Measurements from ENCODE around the gene RAD51B. TPM values are rescaled to one million over a fixed set of nuclear protein-coding genes. Genes with fewer than 3 reads are reported as not detected.

RAD51B gene
- polyA plus RNA-seq, 1 donor (not counting 4 experiments of a cell fraction or from before 2014, with no cell fraction given): 13.3 TPM

DNA sequence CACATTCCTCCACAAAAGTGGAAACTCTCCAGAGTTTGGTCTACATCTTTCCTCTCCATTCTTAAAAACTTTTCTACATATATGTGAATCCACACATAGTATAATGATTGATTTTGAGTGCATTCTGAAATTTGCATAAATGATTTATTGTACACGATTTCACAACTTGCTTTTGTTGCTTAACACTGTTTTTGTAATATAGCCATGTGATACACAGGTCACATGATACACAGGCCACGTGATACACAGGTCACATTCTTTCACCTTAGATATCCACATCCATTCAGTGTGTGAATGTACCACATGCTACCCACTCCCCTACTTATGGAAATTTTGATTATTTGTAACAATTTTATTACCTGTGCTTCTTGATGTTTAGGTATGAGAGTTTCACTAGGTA lies 654.2 kb downstream of the RAD51B start:
- no peaks in the 10 kb centered on the region for H3K79me2 ChIP-seq (ENCODE audit: control insufficient read depth, insufficient read depth, low read length)
- FAIRE-seq (no peak), DNase-seq (ENCODE audit: low read depth, low spot score) (no peak)
- no peaks in the 10 kb centered on the region for H4K20me1 ChIP-seq (ENCODE audit: control insufficient read depth, extremely low read depth, insufficient read depth, low read length)
- no peaks in the 10 kb centered on the region for H3K9me3 ChIP-seq (ENCODE audit: control insufficient read depth, low read depth, low read length)
- no peaks in the 10 kb centered on the region for H3K36me3 ChIP-seq (ENCODE audit: control insufficient read depth in 2 of 2, extremely low read depth in 1 of 2, insufficient read depth in 2 of 2, low read length in 2 of 2)
- H3K4me1 ChIP-seq (ENCODE audit: control insufficient read depth, extremely low read depth, insufficient read depth, low read length): peaks cover 37% of the 10 kb centered on the region
- no peak overlapping the region for H3K4me3 ChIP-seq (ENCODE audit: control insufficient read depth in 2 of 3, extremely low read depth in 1 of 3, insufficient read depth in 2 of 3, low read depth in 1 of 3, low read length in 3 of 3)
- no peak overlapping the region for H3K27ac ChIP-seq (ENCODE audit: control insufficient read depth, insufficient read depth, low read length)
- H3K9me1 ChIP-seq (ENCODE audit: control insufficient read depth, extremely low read depth, insufficient read depth, low read length): no peaks in the 10 kb centered on the region
- dilution Hi-C loops (cut with MboI; ENCODE audit: extremely low pct_ligation_motif_present, low sequenced_read_pairs): no loop called here
- TF ChIP-seq, protein P1, sequence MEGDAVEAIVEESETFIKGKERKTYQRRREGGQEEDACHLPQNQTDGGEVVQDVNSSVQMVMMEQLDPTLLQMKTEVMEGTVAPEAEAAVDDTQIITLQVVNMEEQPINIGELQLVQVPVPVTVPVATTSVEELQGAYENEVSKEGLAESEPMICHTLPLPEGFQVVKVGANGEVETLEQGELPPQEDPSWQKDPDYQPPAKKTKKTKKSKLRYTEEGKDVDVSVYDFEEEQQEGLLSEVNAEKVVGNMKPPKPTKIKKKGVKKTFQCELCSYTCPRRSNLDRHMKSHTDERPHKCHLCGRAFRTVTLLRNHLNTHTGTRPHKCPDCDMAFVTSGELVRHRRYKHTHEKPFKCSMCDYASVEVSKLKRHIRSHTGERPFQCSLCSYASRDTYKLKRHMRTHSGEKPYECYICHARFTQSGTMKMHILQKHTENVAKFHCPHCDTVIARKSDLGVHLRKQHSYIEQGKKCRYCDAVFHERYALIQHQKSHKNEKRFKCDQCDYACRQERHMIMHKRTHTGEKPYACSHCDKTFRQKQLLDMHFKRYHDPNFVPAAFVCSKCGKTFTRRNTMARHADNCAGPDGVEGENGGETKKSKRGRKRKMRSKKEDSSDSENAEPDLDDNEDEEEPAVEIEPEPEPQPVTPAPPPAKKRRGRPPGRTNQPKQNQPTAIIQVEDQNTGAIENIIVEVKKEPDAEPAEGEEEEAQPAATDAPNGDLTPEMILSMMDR (optimal IDR thresholded peaks at IDR 0.05 in 1 of 3, IDR thresholded peaks at IDR 0.05 in 1 of 3, conservative IDR thresholded peaks at IDR 0.05 in 1 of 3; ENCODE audit: extremely low read depth in 1 of 3, insufficient read depth in 2 of 3, low read length in 3 of 3): no peak
- no peak for TF ChIP-seq EZH2 (IDR thresholded peaks at IDR 0.05; ENCODE audit: low read length)
- H3K4me2 ChIP-seq (ENCODE audit: control insufficient read depth, extremely low read depth, insufficient read depth, low read depth, low read length): no peak overlapping the region
- H2AFZ ChIP-seq (ENCODE audit: control insufficient read depth, low read length): no peak overlapping the region
- H3K9ac ChIP-seq (ENCODE audit: control insufficient read depth, extremely low read depth, insufficient read depth, low read length): no peak overlapping the region
- H3K27me3 ChIP-seq (ENCODE audit: control insufficient read depth, extremely low read depth, insufficient read depth, low read length): no peaks in the 10 kb centered on the region

DNA sequence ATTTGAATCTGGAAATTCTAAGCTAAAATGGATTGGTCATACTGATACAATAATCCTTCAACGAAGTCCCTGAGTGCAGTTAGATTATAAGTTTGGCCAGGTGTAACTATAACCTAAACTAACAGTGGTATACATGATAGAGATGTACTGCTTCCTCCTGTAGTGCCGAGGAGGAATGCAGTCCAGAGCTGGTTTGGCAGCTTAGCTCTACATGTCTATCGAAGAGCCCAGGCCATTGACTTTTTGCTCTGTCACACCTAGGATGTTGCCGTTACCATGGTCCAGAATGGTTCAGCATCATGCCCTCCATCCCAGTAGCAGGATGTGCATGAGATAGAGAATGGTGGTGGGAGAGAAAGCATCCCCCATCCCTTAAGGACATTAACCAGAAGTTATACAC lies 655.2 kb downstream of the RAD51B start:
- H4K20me1 ChIP-seq (ENCODE audit: control insufficient read depth, extremely low read depth, insufficient read depth, low read length): no peaks in the 10 kb centered on the region
- dilution Hi-C loops (cut with MboI; ENCODE audit: extremely low pct_ligation_motif_present, low sequenced_read_pairs): no loop called here
- H3K27ac ChIP-seq (ENCODE audit: control insufficient read depth, insufficient read depth, low read length): no peak overlapping the region
- H3K4me3 ChIP-seq (ENCODE audit: control insufficient read depth in 2 of 3, extremely low read depth in 1 of 3, insufficient read depth in 2 of 3, low read depth in 1 of 3, low read length in 3 of 3): no peak overlapping the region
- no peak overlapping the region for H2AFZ ChIP-seq (ENCODE audit: control insufficient read depth, low read length)
- no peaks in the 10 kb centered on the region for H3K9me1 ChIP-seq (ENCODE audit: control insufficient read depth, extremely low read depth, insufficient read depth, low read length)
- H3K4me1 ChIP-seq (ENCODE audit: control insufficient read depth, extremely low read depth, insufficient read depth, low read length): peaks cover 34% of the 10 kb centered on the region
- H3K9me3 ChIP-seq (ENCODE audit: control insufficient read depth, low read depth, low read length): no peaks in the 10 kb centered on the region
- H3K4me2 ChIP-seq (ENCODE audit: control insufficient read depth, extremely low read depth, insufficient read depth, low read depth, low read length): no peak overlapping the region
- H3K36me3 ChIP-seq (ENCODE audit: control insufficient read depth in 2 of 2, extremely low read depth in 1 of 2, insufficient read depth in 2 of 2, low read length in 2 of 2): no peaks in the 10 kb centered on the region
- FAIRE-seq: no peak
- TF ChIP-seq, protein P1 (optimal IDR thresholded peaks at IDR 0.05 in 1 of 3, IDR thresholded peaks at IDR 0.05 in 1 of 3, conservative IDR thresholded peaks at IDR 0.05 in 1 of 3; ENCODE audit: extremely low read depth in 1 of 3, insufficient read depth in 2 of 3, low read length in 3 of 3): no peak
- no peak for TF ChIP-seq EZH2 (IDR thresholded peaks at IDR 0.05; ENCODE audit: low read length)
- no peak for DNase-seq (ENCODE audit: low read depth, low spot score)
- no peaks in the 10 kb centered on the region for H3K79me2 ChIP-seq (ENCODE audit: control insufficient read depth, insufficient read depth, low read length)
- no peaks in the 10 kb centered on the region for H3K27me3 ChIP-seq (ENCODE audit: control insufficient read depth, extremely low read depth, insufficient read depth, low read length)
- no peak overlapping the region for H3K9ac ChIP-seq (ENCODE audit: control insufficient read depth, extremely low read depth, insufficient read depth, low read length)

Measured in keratinocyte (primary cell).